HCT116 (cell line): ENCODE results near the gene TIMP3. TPM values are rescaled to one million over a fixed set of nuclear protein-coding genes. Genes with fewer than 3 reads are reported as not detected.

ENCODE experiments used
- ATAC-seq: fragments of 200-7000 bp; cut with Tn5 transposase; 2 replicates; pipeline ENCODE4 v1.9.1; 2020; ENCODE audit warnings: mild to moderate bottlenecking, moderate library complexity
- BruUV-seq: library from RNA; stranded (reverse); fragments of 400-500 nt; replicated peaks from 2 replicates; lab custom pipeline; 2021; lab: Mats Ljungman, UMichigan
- CTCF ChIA-PET: fragments of 300-600 bp; sonication (Branson Sonifier 250); formaldehyde crosslinking; loops from one replicate; lab custom pipeline; 2021; ENCODE audit warnings: antibody characterized with exemption; lab: Charles Lee
- POLR2A ChIA-PET: fragments of 300-600, 350-600 bp; sonication (Branson Sonifier 250); formaldehyde crosslinking; loops from one replicate; lab custom pipeline; 2021; ENCODE audit warnings: antibody characterized with exemption; lab: Charles Lee
- RAD21 ChIA-PET, 2 experiments: fragments of 300-600 bp; sonication (Branson Sonifier 250); formaldehyde crosslinking; loops; one replicate each; lab custom pipeline; 2023; ENCODE audit warnings: low total read pairs in 2 of 2; ENCODE audit not compliant: uncharacterized antibody in 2 of 2, unreplicated experiment in 2 of 2, low non-redundant PET in 1 of 2; lab: Charles Lee
- DNase-seq: peaks from one replicate; pipeline ENCODE4 v3.0.0-alpha.2; 2010; ENCODE audit warnings: low read depth, low spot score
- H2AFZ ChIP-seq: fragments of 200-600 bp; shearing (Covaris generic), sonication (generic); 2 replicates; pipeline ENCODE4 v1.6.1; 2017; ENCODE audit warnings: low read depth, mixed run types, mixed read lengths, antibody characterized with exemption, low read length; ENCODE audit not compliant: poor library complexity, severe bottlenecking
- H3K27ac ChIP-seq: 2 replicates; pipeline ENCODE4 v1.5.1; 2012; ENCODE audit warnings: low read depth, low read length
- H3K27me3 ChIP-seq: fragments of 200-600 bp; sonication (generic); 2 replicates; pipeline ENCODE4 v1.6.1; 2016; ENCODE audit warnings: mixed run types, low read length, mixed read lengths; ENCODE audit not compliant: insufficient read depth
- H3K36me3 ChIP-seq, 2 experiments: fragments of 200-500 bp in 1 of 2; fragments of 200-600 bp in 1 of 2; sonication (Bioruptor generic) in 1 of 2; sonication (generic) in 1 of 2; 2 replicates each; pipeline versions ENCODE4 v1.5.1 to v1.6.1; 2014 to 2016; ENCODE audit warnings: low read length in 2 of 2, inconsistent platforms in 1 of 2, mixed read lengths in 1 of 2, mixed run types in 1 of 2; ENCODE audit not compliant: insufficient read depth in 2 of 2, control insufficient read depth in 1 of 2
- H3K4me1 ChIP-seq, 2 experiments: fragments of 200-600 bp in 1 of 2; sonication (generic) in 1 of 2; 2 replicates each; pipeline versions ENCODE4 v1.5.1 to v1.6.1; 2012 to 2017; ENCODE audit warnings: low read length in 2 of 2, inconsistent platforms in 1 of 2, mild to moderate bottlenecking in 1 of 2, mixed read lengths in 1 of 2, mixed run types in 1 of 2, moderate library complexity in 1 of 2; ENCODE audit not compliant: insufficient read depth in 2 of 2, control insufficient read depth in 1 of 2
- H3K4me2 ChIP-seq: fragments of 200-600 bp; sonication (generic); 2 replicates; pipeline ENCODE4 v1.6.1; 2017; ENCODE audit warnings: mixed run types, low read length, mixed read lengths
- H3K4me3 ChIP-seq, 2 experiments: fragments of 200-600 bp in 1 of 2; sonication (generic) in 1 of 2; replicated peaks in 1 of 2; 2 replicates each; pipeline ENCODE4 v1.5.1; 2011 to 2016; ENCODE audit warnings: low read length in 2 of 2, control low read depth in 1 of 2, low read depth in 1 of 2, mild to moderate bottlenecking in 1 of 2, mixed read lengths in 1 of 2, mixed run types in 1 of 2
- H3K79me2 ChIP-seq: fragments of 200-600 bp; sonication (generic); 2 replicates; pipeline ENCODE4 v1.6.1; 2017; ENCODE audit warnings: mild to moderate bottlenecking, mixed run types, low read length, moderate library complexity, mixed read lengths; ENCODE audit not compliant: insufficient read depth
- H3K9ac ChIP-seq: fragments of 200-600 bp; sonication (generic); 2 replicates; pipeline ENCODE4 v1.6.1; 2016; ENCODE audit warnings: low read length, mixed read lengths
- H3K9me2 ChIP-seq: fragments of 200-600 bp; sonication (generic), shearing (Covaris generic); 2 replicates; pipeline ENCODE4 v1.6.1; 2017; ENCODE audit warnings: mixed run types, mild to moderate bottlenecking, moderate library complexity; ENCODE audit not compliant: insufficient read depth
- H3K9me3 ChIP-seq, 2 experiments: fragments of 200-500 bp in 1 of 2; fragments of 200-600 bp in 1 of 2; sonication (Bioruptor generic) in 1 of 2; sonication (generic) in 1 of 2; 2 replicates each; pipeline ENCODE4 v1.6.1; 2014 to 2017; ENCODE audit warnings: low read length in 2 of 2, mixed read lengths in 2 of 2, inconsistent platforms in 1 of 2, low read depth in 1 of 2, mild to moderate bottlenecking in 1 of 2, mixed run types in 1 of 2, moderate library complexity in 1 of 2; ENCODE audit not compliant: control insufficient read depth in 1 of 2, insufficient read depth in 1 of 2
- H4K20me1 ChIP-seq: fragments of 200-600 bp; sonication (generic), shearing (Covaris generic); 2 replicates; pipeline ENCODE4 v1.6.1; 2017; ENCODE audit warnings: mixed run types, mild to moderate bottlenecking, moderate library complexity; ENCODE audit not compliant: insufficient read depth
- CBX3 ChIP-seq: IDR thresholded peaks from 2 replicates; pipeline ENCODE4 v1.6.1; 2012; ENCODE audit warnings: low read depth
- JUND ChIP-seq: IDR thresholded peaks from 2 replicates; pipeline ENCODE4 v1.6.1; 2012
- POLR2A ChIP-seq: IDR thresholded peaks from 2 replicates; pipeline ENCODE4 v1.7.0; 2011; ENCODE audit warnings: borderline replicate concordance; ENCODE audit not compliant: insufficient read depth, insufficient read length; ENCODE audit errors: extremely low read depth
- POLR2AphosphoS5 ChIP-seq: IDR thresholded peaks from 2 replicates; pipeline ENCODE4 v1.6.1; 2011; ENCODE audit warnings: mild to moderate bottlenecking, low read depth, low read length, moderate library complexity
- SIN3A ChIP-seq: IDR thresholded peaks from 2 replicates; pipeline ENCODE4 v1.6.1; 2012; ENCODE audit warnings: low read depth
- TCF7L2 ChIP-seq: IDR thresholded peaks from 2 replicates; pipeline ENCODE4 v1.7.0; 2011; ENCODE audit warnings: borderline replicate concordance, inconsistent platforms; ENCODE audit not compliant: insufficient read depth, insufficient read length; ENCODE audit errors: extremely low read depth
- ZFX ChIP-seq: fragments of 450-650 bp; IDR thresholded peaks from 2 replicates; pipeline ENCODE4 v1.6.1; 2017
- ZNF274 ChIP-seq: fragments of 200-500 bp; sonication (Bioruptor generic); IDR thresholded peaks from 2 replicates; pipeline ENCODE4 v1.6.1; 2014; ENCODE audit warnings: mild to moderate bottlenecking, low read depth, low read length, inconsistent platforms
- intact Hi-C: fragments of 100-400 bp; cut with micrococcal nuclease; formaldehyde crosslinking; loops from 2 replicates; pipeline ENCODE4 v1.10.0; 2022
- total RNA-seq: library from RNA; stranded (reverse); gene quantifications from one replicate; pipeline ENCODE4 v1.2.1, GENCODE V29; 2021; ENCODE audit not compliant: unreplicated experiment
- TF ChIP-seq, protein P1 (sequence below), 3 experiments: fragments of 200-600 bp in 1 of 3; sonication (generic) in 1 of 3; IDR thresholded peaks in 2 of 3; conservative IDR thresholded peaks in 1 of 3; 2 replicates each; pipeline ENCODE4 v1.5.1; 2012 to 2017; ENCODE audit warnings: low read depth in 2 of 3, low read length in 2 of 3, antibody characterized with exemption in 1 of 3, borderline replicate concordance in 1 of 3, control low read depth in 1 of 3, mild to moderate bottlenecking in 1 of 3, mixed read lengths in 1 of 3, mixed run types in 1 of 3, moderate library complexity in 1 of 3; ENCODE audit not compliant: insufficient read depth in 1 of 3
- TF ChIP-seq, protein P2 (sequence below): IDR thresholded peaks from 2 replicates; pipeline ENCODE4 v1.6.1; 2012

The TIMP3 gene
- total RNA-seq, 1 experiment from 2014 or later, result 2.2 TPM

DNA sequence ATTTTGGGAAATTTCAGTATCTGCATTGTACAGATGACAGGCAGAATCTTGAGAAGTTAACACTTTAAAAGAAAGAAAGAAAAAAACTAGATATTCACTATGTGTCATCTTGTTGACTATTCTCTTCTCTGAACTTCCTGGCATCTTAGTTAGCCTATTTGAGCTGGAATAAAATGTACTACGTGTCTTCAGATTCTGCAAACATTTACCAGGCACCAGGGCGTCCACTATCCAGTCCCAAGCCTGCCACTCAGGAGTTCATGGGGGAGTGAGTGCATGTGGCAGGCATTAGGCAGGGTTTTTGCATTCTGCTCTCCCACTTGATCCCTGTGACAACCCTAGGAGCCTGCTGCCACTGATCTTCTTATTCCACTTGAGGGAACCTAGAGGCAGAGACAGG is 25.0 kb downstream of the TIMP3 start:
- no peak for DNase-seq
- ChIA-PET RAD21 (no interaction called here), POLR2A (no interaction called here), CTCF (no interaction called here)
- no peak for ATAC-seq
- no peak for TF ChIP-seq ZFX
- TF ChIP-seq POLR2A, result no peak
- no peak for TF ChIP-seq SIN3A
- no peak for TF ChIP-seq TCF7L2
- TF ChIP-seq POLR2AphosphoS5, result no peak
- TF ChIP-seq ZNF274, result no peak
- TF ChIP-seq JUND, result no peak
- TF ChIP-seq CBX3, result no peak
- Histone ChIP-seq H3K27ac (no peak overlapping the region), H4K20me1 (no peaks in the 10 kb centered on the region), H3K4me3 (no peak overlapping the region), H3K79me2 (no peaks in the 10 kb centered on the region), H3K9me2 (no peaks in the 10 kb centered on the region), H3K9me3 (no peaks in the 10 kb centered on the region), H2AFZ (no peak overlapping the region), H3K9ac (no peak overlapping the region), H3K4me2 (no peak overlapping the region), H3K4me1 (no peaks in the 10 kb centered on the region), H3K27me3 (peaks cover 1% of the 10 kb centered on the region), H3K36me3 (no peaks in the 10 kb centered on the region)
- BruUV-seq, result no TSS peak
- intact Hi-C loops, result no loop called here

DNA sequence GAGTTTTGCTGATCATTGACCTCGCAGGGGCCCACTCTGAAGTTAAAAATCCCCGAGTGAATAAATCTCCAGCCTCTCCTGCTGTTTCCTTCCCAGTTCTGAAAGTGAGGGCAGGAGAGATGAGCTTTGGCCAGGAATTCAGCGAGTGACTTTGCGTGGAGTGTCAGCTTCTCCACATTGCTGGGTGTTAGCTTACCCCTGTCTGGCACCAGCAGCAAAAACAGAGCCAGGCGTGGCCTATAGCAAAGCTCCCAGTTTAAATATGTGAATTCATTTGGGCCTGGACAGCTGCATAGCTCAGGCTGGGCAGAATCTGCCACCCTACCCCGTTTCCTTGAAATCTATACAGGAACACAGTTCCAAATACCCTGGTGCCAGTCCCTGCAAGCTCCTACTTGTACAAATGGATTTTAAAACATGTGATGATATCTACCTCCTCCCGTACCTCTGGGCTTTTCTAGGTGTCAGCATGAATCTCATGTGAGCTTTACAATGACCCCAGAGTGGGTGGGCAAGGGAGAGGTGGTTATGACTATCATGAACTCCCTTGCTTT is 25.6 kb downstream of the TIMP3 start:
- ChIA-PET POLR2A (no interaction called here), RAD21 (no interaction called here)
- H3K4me1 ChIP-seq, result no peaks in the 10 kb centered on the region
- H3K4me3 ChIP-seq, result no peak overlapping the region
- no TSS peak for BruUV-seq
- TF ChIP-seq, protein P1, sequence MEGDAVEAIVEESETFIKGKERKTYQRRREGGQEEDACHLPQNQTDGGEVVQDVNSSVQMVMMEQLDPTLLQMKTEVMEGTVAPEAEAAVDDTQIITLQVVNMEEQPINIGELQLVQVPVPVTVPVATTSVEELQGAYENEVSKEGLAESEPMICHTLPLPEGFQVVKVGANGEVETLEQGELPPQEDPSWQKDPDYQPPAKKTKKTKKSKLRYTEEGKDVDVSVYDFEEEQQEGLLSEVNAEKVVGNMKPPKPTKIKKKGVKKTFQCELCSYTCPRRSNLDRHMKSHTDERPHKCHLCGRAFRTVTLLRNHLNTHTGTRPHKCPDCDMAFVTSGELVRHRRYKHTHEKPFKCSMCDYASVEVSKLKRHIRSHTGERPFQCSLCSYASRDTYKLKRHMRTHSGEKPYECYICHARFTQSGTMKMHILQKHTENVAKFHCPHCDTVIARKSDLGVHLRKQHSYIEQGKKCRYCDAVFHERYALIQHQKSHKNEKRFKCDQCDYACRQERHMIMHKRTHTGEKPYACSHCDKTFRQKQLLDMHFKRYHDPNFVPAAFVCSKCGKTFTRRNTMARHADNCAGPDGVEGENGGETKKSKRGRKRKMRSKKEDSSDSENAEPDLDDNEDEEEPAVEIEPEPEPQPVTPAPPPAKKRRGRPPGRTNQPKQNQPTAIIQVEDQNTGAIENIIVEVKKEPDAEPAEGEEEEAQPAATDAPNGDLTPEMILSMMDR (IDR thresholded peaks at IDR 0.05 in 2 of 3, conservative IDR thresholded peaks at IDR 0.05 in 1 of 3; ENCODE audit: borderline replicate concordance in 1 of 3, insufficient read depth in 1 of 3, low read depth in 2 of 3, low read length in 2 of 3), result no peak
- TF ChIP-seq, protein P2, sequence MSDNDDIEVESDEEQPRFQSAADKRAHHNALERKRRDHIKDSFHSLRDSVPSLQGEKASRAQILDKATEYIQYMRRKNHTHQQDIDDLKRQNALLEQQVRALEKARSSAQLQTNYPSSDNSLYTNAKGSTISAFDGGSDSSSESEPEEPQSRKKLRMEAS, result no peak
- TF ChIP-seq, all 23 proteins: peak for 0
- Histone ChIP-seq H3K27ac (no peak overlapping the region), H3K36me3 (no peaks in the 10 kb centered on the region), H3K9ac (no peak overlapping the region), H3K4me2 (no peak overlapping the region), H3K27me3 (peaks cover 7% of the 10 kb centered on the region), H4K20me1 (no peaks in the 10 kb centered on the region), H3K9me2 (no peaks in the 10 kb centered on the region), H3K9me3 (no peaks in the 10 kb centered on the region), H3K79me2 (no peaks in the 10 kb centered on the region), H2AFZ (no peak overlapping the region)
- no peak for ATAC-seq
- no peak for DNase-seq
- CTCF ChIA-PET, result interaction anchor here (0.7 kb wide), 1 partner anchor 10 kb away, joined by 3 read pairs; no protein-coding TSS in a partner anchor
- intact Hi-C loops, result no loop called here
